Fibroblast of lung (primary cell): ENCODE results near the gene VSIG10L2. TPM values are rescaled to one million over a fixed set of nuclear protein-coding genes. Genes with fewer than 3 reads are reported as not detected.

ENCODE experiments used
- DNase-seq, 2 donors: peaks; one replicate each; pipeline versions ENCODE4 v3.0.0 to v3.0.0-alpha.2; 2010; ENCODE audit warnings: low read depth in 2 of 2
- H2AFZ ChIP-seq: 2 replicates; pipeline ENCODE4 v1.5.1; 2012; ENCODE audit warnings: low read length, control low read depth, inconsistent platforms
- H3K27ac ChIP-seq: 2 replicates; pipeline ENCODE4 v1.5.1; 2011; ENCODE audit warnings: low read length, control low read depth; ENCODE audit not compliant: insufficient read depth
- H3K27me3 ChIP-seq: 2 replicates; pipeline ENCODE4 v1.5.1; 2011; ENCODE audit warnings: mild to moderate bottlenecking, low read length; ENCODE audit not compliant: control insufficient read depth, insufficient read depth
- H3K36me3 ChIP-seq: 2 replicates; pipeline ENCODE4 v1.5.1; 2011; ENCODE audit warnings: low read length; ENCODE audit not compliant: control insufficient read depth, insufficient read depth
- H3K4me1 ChIP-seq: 2 replicates; pipeline ENCODE4 v1.5.1; 2011; ENCODE audit warnings: low read length; ENCODE audit not compliant: control insufficient read depth, insufficient read depth; ENCODE audit errors: extremely low read depth
- H3K4me2 ChIP-seq: 2 replicates; pipeline ENCODE4 v1.5.1; 2011; ENCODE audit warnings: low read length, control low read depth; ENCODE audit not compliant: insufficient read depth; ENCODE audit errors: extremely low read depth
- H3K4me3 ChIP-seq, 4 experiments: fragments of 200-600 bp in 1 of 4; sonication (generic) in 1 of 4; replicated peaks in 1 of 4; 2 replicates each; pipeline ENCODE4 v1.5.1; 2011 to 2016; ENCODE audit warnings: low read length in 4 of 4, low read depth in 3 of 4, mild to moderate bottlenecking in 3 of 4, control low read depth in 2 of 4, inconsistent platforms in 1 of 4, mixed read lengths in 1 of 4; ENCODE audit not compliant: insufficient read depth in 1 of 4; ENCODE audit errors: control extremely low read depth in 1 of 4
- H3K79me2 ChIP-seq: 2 replicates; pipeline ENCODE4 v1.5.1; 2012; ENCODE audit warnings: mild to moderate bottlenecking, low read length, inconsistent platforms; ENCODE audit not compliant: control insufficient read depth, insufficient read depth
- H3K9ac ChIP-seq: 2 replicates; pipeline ENCODE4 v1.5.1; 2011; ENCODE audit warnings: mild to moderate bottlenecking, low read length, control low read depth; ENCODE audit not compliant: insufficient read depth
- H3K9me3 ChIP-seq: 2 replicates; pipeline ENCODE4 v1.5.1; 2012; ENCODE audit warnings: low read depth, low read length; ENCODE audit not compliant: control insufficient read depth, insufficient read depth
- H4K20me1 ChIP-seq: 2 replicates; pipeline ENCODE4 v1.5.1; 2011; ENCODE audit warnings: low read length; ENCODE audit not compliant: control insufficient read depth, insufficient read depth; ENCODE audit errors: extremely low read depth
- CTCF ChIP-seq, 2 donors: IDR thresholded peaks in 1 of 2; conservative IDR thresholded peaks in 1 of 2; 1 replicate in 1 of 2; 2 replicates in 1 of 2; pipeline ENCODE4 v1.5.1; 2011 to 2012; ENCODE audit warnings: low read length in 2 of 2, control low read depth in 1 of 2, inconsistent platforms in 1 of 2, low read depth in 1 of 2, mild to moderate bottlenecking in 1 of 2
- EZH2 ChIP-seq: IDR thresholded peaks from 2 replicates; pipeline ENCODE4 v1.5.1; 2012; ENCODE audit warnings: low read length, control low read depth, mild to moderate bottlenecking; ENCODE audit errors: missing control alignments
- polyA plus RNA-seq, 2 donors: library from polyadenylated mRNA; depleted of rRNA in 1 of 2; stranded (reverse) in 1 of 2; unstranded in 1 of 2; fragments of >200 nt; gene quantifications; 2 replicates each; pipeline ENCODE4 v1.2.1, GENCODE V29; 2011 to 2012; ENCODE audit warnings: missing spikeins in 1 of 2
- total RNA-seq: library from RNA; depleted of rRNA; stranded (reverse); fragments of >200 nt; gene quantifications from 2 replicates; pipeline ENCODE4 v1.2.1, GENCODE V29; 2014

VSIG10L2 gene
- total and polyA plus RNA-seq, 2 donors (not counting 1 experiment from before 2014, with no cell fraction given), result not detected

DNA sequence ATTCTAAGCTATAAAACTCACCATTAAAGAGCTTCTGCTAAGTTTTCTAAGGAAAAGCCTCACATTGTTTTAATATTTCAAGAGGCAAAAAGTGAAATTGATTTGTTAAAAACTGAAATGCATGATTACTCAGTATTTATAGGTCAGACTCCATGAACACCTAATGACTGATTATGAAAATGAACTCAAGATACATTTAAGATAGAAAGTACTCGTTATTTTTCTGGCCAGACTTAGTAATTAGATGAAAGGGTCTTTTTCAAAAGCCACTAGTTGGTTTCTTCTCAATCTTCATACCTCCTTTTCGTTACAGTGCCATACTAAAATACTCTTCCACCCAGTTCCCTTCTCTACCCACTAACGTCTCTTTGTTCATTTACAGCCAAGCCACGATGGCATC lies 56.3 kb downstream of the VSIG10L2 start:
- H3K79me2 ChIP-seq, result no peaks in the 10 kb centered on the region
- no peaks in the 10 kb centered on the region for H4K20me1 ChIP-seq
- H2AFZ ChIP-seq, result no peak overlapping the region
- H3K9me3 ChIP-seq, result no peaks in the 10 kb centered on the region
- no peak overlapping the region for H3K27ac ChIP-seq
- H3K27me3 ChIP-seq, result no peaks in the 10 kb centered on the region
- TF ChIP-seq CTCF (conservative IDR thresholded peaks at IDR 0.05 in 1 of 2, IDR thresholded peaks at IDR 0.05 in 1 of 2; ENCODE audit: low read depth in 1 of 2, low read length in 2 of 2) (no peak), EZH2 (no peak)
- no peak overlapping the region for H3K4me2 ChIP-seq
- H3K36me3 ChIP-seq, result no peaks in the 10 kb centered on the region
- no peak overlapping the region for H3K9ac ChIP-seq
- no peak overlapping the region for H3K4me3 ChIP-seq
- DNase-seq, result no peak
- H3K4me1 ChIP-seq, result no peaks in the 10 kb centered on the region

Other genes starting within 250 kb of the VSIG10L2 start
- gene PATE1, start 199.8 kb upstream of the VSIG10L2 start, total RNA-seq, result not detected in 2 replicates
- gene PATE1, start 199.8 kb upstream of the VSIG10L2 start, polyA plus RNA-seq, result not detected in 2 replicates
- 0.17 TPM in 1 of 2 replicates, not detected in the other for gene PATE2, start 167.2 kb upstream of the VSIG10L2 start, total RNA-seq
- 0.05 TPM in 1 of 2 replicates, not detected in the other for gene PATE2, start 167.2 kb upstream of the VSIG10L2 start, polyA plus RNA-seq
- gene PATE3, start 157.9 kb upstream of the VSIG10L2 start, total RNA-seq, result not detected in 2 replicates
- not detected in 2 replicates for gene PATE3, start 157.9 kb upstream of the VSIG10L2 start, polyA plus RNA-seq
- not detected in 2 replicates for gene PATE4, start 112.7 kb upstream of the VSIG10L2 start, total RNA-seq
- not detected in 2 replicates for gene PATE4, start 112.7 kb upstream of the VSIG10L2 start, polyA plus RNA-seq
- 5.6 and 6.3 TPM in 2 replicates for gene HYLS1, start 58.4 kb upstream of the VSIG10L2 start, total RNA-seq
- gene HYLS1, start 58.4 kb upstream of the VSIG10L2 start, polyA plus RNA-seq, result 6.8 and 11.8 TPM in 2 replicates
- 14.0 and 14.9 TPM in 2 replicates for gene PUS3, start 42.8 kb upstream of the VSIG10L2 start, total RNA-seq
- 15.3 and 16.0 TPM in 2 replicates for gene PUS3, start 42.8 kb upstream of the VSIG10L2 start, polyA plus RNA-seq
- not detected in 2 replicates for gene DDX25, start 41.5 kb upstream of the VSIG10L2 start, total RNA-seq
- gene DDX25, start 41.5 kb upstream of the VSIG10L2 start, polyA plus RNA-seq, result not detected in 2 replicates
- 10.3 and 10.7 TPM in 2 replicates for gene CDON, start 116.8 kb downstream of the VSIG10L2 start, total RNA-seq
- gene CDON, start 116.8 kb downstream of the VSIG10L2 start, polyA plus RNA-seq, result 2.3 and 10.7 TPM in 2 replicates